WTC11 (cell line): ENCODE data around the gene GMEB1. TPM values are rescaled to one million over a fixed set of nuclear protein-coding genes. Genes with fewer than 3 reads are reported as not detected.
"Not testable (repeated sequence)": the region's sequence is repeated elsewhere in the genome, so short reads cannot be mapped to it uniquely, and the experiment has no call there.

Source experiments
- ATAC-seq: fragments of 200-7000 bp; cut with Tn5 transposase; 2 replicates; pipeline ENCODE4 v1.10.0; 2021; ENCODE audit warnings: mild to moderate bottlenecking, moderate library complexity
- CTCF ChIA-PET: fragments of 300-600 bp; sonication (Branson Sonifier 250); formaldehyde crosslinking; loops from one replicate; lab custom pipeline; 2021; ENCODE audit warnings: antibody characterized with exemption; lab: Charles Lee
- POLR2A ChIA-PET: fragments of 350-600 bp; sonication (Branson Sonifier 250); formaldehyde crosslinking; loops from one replicate; lab custom pipeline; 2021; ENCODE audit warnings: antibody characterized with exemption; lab: Charles Lee
- DNase-seq: peaks from one replicate; pipeline ENCODE4 v3.0.0; 2021; ENCODE audit warnings: low spot score
- H3K27ac Mint-ChIP-seq: 2 replicates; pipeline ENCODE4 v1.8.0; 2021; ENCODE audit warnings: mixed read lengths
- H3K27me3 Mint-ChIP-seq: 2 replicates; pipeline ENCODE4 v1.8.0; 2021; ENCODE audit warnings: low read depth, mild to moderate bottlenecking, moderate library complexity, mixed read lengths
- H3K36me3 Mint-ChIP-seq: 2 replicates; pipeline ENCODE4 v1.8.0; 2021; ENCODE audit warnings: mixed read lengths
- H3K4me1 Mint-ChIP-seq: 2 replicates; pipeline ENCODE4 v1.8.0; 2022; ENCODE audit warnings: mixed read lengths
- H3K4me3 Mint-ChIP-seq: 2 replicates; pipeline ENCODE4 v1.8.0; 2021; ENCODE audit warnings: mild to moderate bottlenecking, moderate library complexity, mixed read lengths
- H3K9me3 Mint-ChIP-seq: 2 replicates; pipeline ENCODE4 v1.8.0; 2021; ENCODE audit warnings: mixed read lengths
- ARID4B ChIP-seq: sonication (generic); formaldehyde crosslinking; IDR thresholded peaks from 2 replicates; pipeline ENCODE4 v1.8.0; 2023; ENCODE audit warnings: missing genetic modification reagents, mild to moderate bottlenecking, borderline replicate concordance
- ELF4 ChIP-seq: sonication (generic); formaldehyde crosslinking; IDR thresholded peaks from 2 replicates; pipeline ENCODE4 v1.8.1; 2022; ENCODE audit warnings: low read depth, mild to moderate bottlenecking, moderate library complexity, missing genetic modification reagents
- ERG ChIP-seq: fragments of 250-450 bp; sonication (Bioruptor Pico); IDR thresholded peaks from 2 replicates; pipeline ENCODE4 v1.8.0; 2021; ENCODE audit warnings: mild to moderate bottlenecking
- ESRRA ChIP-seq: sonication (generic); formaldehyde crosslinking; IDR thresholded peaks from 2 replicates; pipeline ENCODE4 v1.8.1; 2022; ENCODE audit warnings: mild to moderate bottlenecking, missing genetic modification reagents, borderline replicate concordance
- ETV6 ChIP-seq: sonication (generic); formaldehyde crosslinking; IDR thresholded peaks from 2 replicates; pipeline ENCODE4 v1.8.1; 2022; ENCODE audit warnings: mild to moderate bottlenecking, missing genetic modification reagents
- RORB ChIP-seq: fragments of 250-450 bp; sonication (Bioruptor Pico); IDR thresholded peaks from 2 replicates; pipeline ENCODE4 v1.9.0; 2021; ENCODE audit warnings: mild to moderate bottlenecking
- TEAD4 ChIP-seq: sonication (generic); formaldehyde crosslinking; IDR thresholded peaks from 2 replicates; pipeline ENCODE4 v1.8.0; 2022; ENCODE audit warnings: mild to moderate bottlenecking, missing genetic modification reagents
- ZBTB43 ChIP-seq: sonication (generic); formaldehyde crosslinking; IDR thresholded peaks from 2 replicates; pipeline ENCODE4 v1.8.1; 2023; ENCODE audit warnings: mild to moderate bottlenecking, missing genetic modification reagents
- ZNF219 ChIP-seq: sonication (generic); formaldehyde crosslinking; IDR thresholded peaks from 2 replicates; pipeline ENCODE4 v1.8.0; 2023; ENCODE audit warnings: missing genetic modification reagents, mild to moderate bottlenecking, borderline replicate concordance
- total RNA-seq: library from RNA; stranded (reverse); gene quantifications from 3 replicates; pipeline ENCODE4 v1.2.3, GENCODE V29; 2021
- TF ChIP-seq, protein P1 (sequence below): sonication (generic); formaldehyde crosslinking; IDR thresholded peaks from 2 replicates; pipeline ENCODE4 v1.8.1; 2023; ENCODE audit warnings: mild to moderate bottlenecking, missing genetic modification reagents, moderate library complexity
- TF ChIP-seq, protein P2 (sequence below): sonication (generic); formaldehyde crosslinking; IDR thresholded peaks from 2 replicates; pipeline ENCODE4 v1.8.1; 2023; ENCODE audit warnings: mild to moderate bottlenecking, moderate library complexity, missing genetic modification reagents
- TF ChIP-seq, protein P3 (sequence below): sonication (generic); formaldehyde crosslinking; IDR thresholded peaks from 2 replicates; pipeline ENCODE4 v1.8.1; 2023; ENCODE audit warnings: mild to moderate bottlenecking, missing genetic modification reagents

Gene GMEB1
- total RNA-seq, 1 experiment from 2014 or later: 29.4 TPM

- TF ChIP-seq, protein P1, sequence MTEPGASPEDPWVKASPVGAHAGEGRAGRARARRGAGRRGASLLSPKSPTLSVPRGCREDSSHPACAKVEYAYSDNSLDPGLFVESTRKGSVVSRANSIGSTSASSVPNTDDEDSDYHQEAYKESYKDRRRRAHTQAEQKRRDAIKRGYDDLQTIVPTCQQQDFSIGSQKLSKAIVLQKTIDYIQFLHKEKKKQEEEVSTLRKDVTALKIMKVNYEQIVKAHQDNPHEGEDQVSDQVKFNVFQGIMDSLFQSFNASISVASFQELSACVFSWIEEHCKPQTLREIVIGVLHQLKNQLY (CRISPR knock-in tag): no peak
- TF ChIP-seq ZNF219 (CRISPR knock-in tag) (no peak), ELF4 (CRISPR knock-in tag) (no peak), ESRRA (CRISPR knock-in tag) (no peak), ZBTB43 (CRISPR knock-in tag) (no peak), ETV6 (CRISPR knock-in tag) (no peak), RORB (CRISPR knock-in tag) (no peak), ARID4B (CRISPR knock-in tag) (no peak), TEAD4 (CRISPR knock-in tag) (no peak), ERG (no peak)
- TF ChIP-seq, protein P2, sequence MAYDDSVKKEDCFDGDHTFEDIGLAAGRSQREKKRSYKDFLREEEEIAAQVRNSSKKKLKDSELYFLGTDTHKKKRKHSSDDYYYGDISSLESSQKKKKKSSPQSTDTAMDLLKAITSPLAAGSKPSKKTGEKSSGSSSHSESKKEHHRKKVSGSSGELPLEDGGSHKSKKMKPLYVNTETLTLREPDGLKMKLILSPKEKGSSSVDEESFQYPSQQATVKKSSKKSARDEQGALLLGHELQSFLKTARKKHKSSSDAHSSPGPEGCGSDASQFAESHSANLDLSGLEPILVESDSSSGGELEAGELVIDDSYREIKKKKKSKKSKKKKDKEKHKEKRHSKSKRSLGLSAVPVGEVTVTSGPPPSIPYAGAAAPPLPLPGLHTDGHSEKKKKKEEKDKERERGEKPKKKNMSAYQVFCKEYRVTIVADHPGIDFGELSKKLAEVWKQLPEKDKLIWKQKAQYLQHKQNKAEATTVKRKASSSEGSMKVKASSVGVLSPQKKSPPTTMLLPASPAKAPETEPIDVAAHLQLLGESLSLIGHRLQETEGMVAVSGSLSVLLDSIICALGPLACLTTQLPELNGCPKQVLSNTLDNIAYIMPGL (CRISPR knock-in tag): no peak
- TF ChIP-seq, protein P3, sequence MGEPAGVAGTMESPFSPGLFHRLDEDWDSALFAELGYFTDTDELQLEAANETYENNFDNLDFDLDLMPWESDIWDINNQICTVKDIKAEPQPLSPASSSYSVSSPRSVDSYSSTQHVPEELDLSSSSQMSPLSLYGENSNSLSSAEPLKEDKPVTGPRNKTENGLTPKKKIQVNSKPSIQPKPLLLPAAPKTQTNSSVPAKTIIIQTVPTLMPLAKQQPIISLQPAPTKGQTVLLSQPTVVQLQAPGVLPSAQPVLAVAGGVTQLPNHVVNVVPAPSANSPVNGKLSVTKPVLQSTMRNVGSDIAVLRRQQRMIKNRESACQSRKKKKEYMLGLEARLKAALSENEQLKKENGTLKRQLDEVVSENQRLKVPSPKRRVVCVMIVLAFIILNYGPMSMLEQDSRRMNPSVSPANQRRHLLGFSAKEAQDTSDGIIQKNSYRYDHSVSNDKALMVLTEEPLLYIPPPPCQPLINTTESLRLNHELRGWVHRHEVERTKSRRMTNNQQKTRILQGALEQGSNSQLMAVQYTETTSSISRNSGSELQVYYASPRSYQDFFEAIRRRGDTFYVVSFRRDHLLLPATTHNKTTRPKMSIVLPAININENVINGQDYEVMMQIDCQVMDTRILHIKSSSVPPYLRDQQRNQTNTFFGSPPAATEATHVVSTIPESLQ (CRISPR knock-in tag): no peak
- H3K36me3 Mint-ChIP-seq: peaks cover 50% of the 10 kb centered on the region
- DNase-seq (no peak), ATAC-seq (no peak)
- POLR2A ChIA-PET: interaction anchor here (0.7 to 0.9 kb wide), 2 partner anchors 49 to 52 kb away, joined by 3 to 4 read pairs; partner anchors contain the start of gene YTHDF2
- no peaks in the 10 kb centered on the region for H3K4me1 Mint-ChIP-seq
- no peaks in the 10 kb centered on the region for H3K27me3 Mint-ChIP-seq
- no peaks in the 10 kb centered on the region for H3K9me3 Mint-ChIP-seq
- CTCF ChIA-PET: interaction anchor here (1.5 kb wide), 1 partner anchor 51 kb away, joined by 4 read pairs; the partner anchor contains the start of gene YTHDF2
- H3K27ac Mint-ChIP-seq: no peak overlapping the region
- H3K4me3 Mint-ChIP-seq: no peak overlapping the region
Observed at GRCh38 chr1:28684937-28685336, 16.4 kb downstream of the GMEB1 start.

DNA sequence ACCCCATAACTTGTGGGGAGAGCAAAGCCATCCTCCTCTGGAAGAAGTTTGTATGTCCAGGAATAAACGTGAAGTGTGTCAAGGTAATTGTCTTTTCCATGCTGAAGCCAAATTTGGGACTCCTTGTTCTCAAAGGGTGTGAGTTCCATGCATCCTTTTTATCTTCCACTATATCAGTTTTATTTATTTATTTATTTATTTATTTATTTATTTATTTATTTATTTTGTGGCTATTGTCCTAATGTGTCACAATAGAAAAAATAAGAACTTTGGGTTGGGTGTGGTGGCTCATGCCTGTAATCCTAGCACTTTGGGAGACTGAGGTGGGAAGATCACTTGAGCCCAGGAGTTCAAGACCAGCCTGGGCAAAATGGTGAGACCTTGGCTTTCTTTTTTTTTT, 23.0 kb downstream of the GMEB1 start:
- H3K27ac Mint-ChIP-seq, H3K4me1 Mint-ChIP-seq, H3K27me3 Mint-ChIP-seq, ATAC-seq, DNase-seq, POLR2A ChIA-PET, H3K9me3 Mint-ChIP-seq, CTCF ChIA-PET, H3K4me3 Mint-ChIP-seq: not testable (repeated sequence)
- H3K36me3 Mint-ChIP-seq: peaks cover 52% of the 10 kb centered on the region
